Keratinocyte (primary cell): ENCODE results near the gene NTN1. TPM values are rescaled to one million over a fixed set of nuclear protein-coding genes. Genes with fewer than 3 reads are reported as not detected.

Source experiments
- DNase-seq: peaks from one replicate; pipeline ENCODE4 v3.0.0-alpha.2; 2011; ENCODE audit warnings: low read depth, missing footprints, low spot score
- FAIRE-seq: peaks from 2 replicates; lab custom pipeline; 2011; peaks lifted over from hg19 to GRCh38; lab: Jason Lieb, UNC
- H2AFZ ChIP-seq: 2 replicates; pipeline ENCODE4 v1.6.0; 2012; ENCODE audit warnings: low read length, control low read depth, inconsistent platforms; ENCODE audit not compliant: control insufficient read depth
- H3K27ac ChIP-seq: 2 replicates; pipeline ENCODE4 v1.5.1; 2011; ENCODE audit warnings: low read length; ENCODE audit not compliant: control insufficient read depth, insufficient read depth
- H3K27me3 ChIP-seq: 3 replicates; pipeline ENCODE4 v1.6.0; 2011; ENCODE audit warnings: low read length; ENCODE audit not compliant: control insufficient read depth, insufficient read depth; ENCODE audit errors: extremely low read depth
- H3K36me3 ChIP-seq, 2 experiments: 2 replicates in 1 of 2; 3 replicates in 1 of 2; pipeline ENCODE4 v1.5.1; 2011; ENCODE audit warnings: low read length in 2 of 2, mild to moderate bottlenecking in 1 of 2; ENCODE audit not compliant: control insufficient read depth in 2 of 2, insufficient read depth in 2 of 2; ENCODE audit errors: extremely low read depth in 1 of 2
- H3K4me1 ChIP-seq: 3 replicates; pipeline ENCODE4 v1.5.1; 2011; ENCODE audit warnings: low read length; ENCODE audit not compliant: control insufficient read depth, insufficient read depth; ENCODE audit errors: extremely low read depth
- H3K4me2 ChIP-seq: 3 replicates; pipeline ENCODE4 v1.6.0; 2011; ENCODE audit warnings: low read depth, low read length; ENCODE audit not compliant: control insufficient read depth, insufficient read depth; ENCODE audit errors: extremely low read depth
- H3K4me3 ChIP-seq, 3 experiments: fragments of 200-600 bp in 1 of 3; sonication (generic) in 1 of 3; 2 replicates in 2 of 3; 3 replicates in 1 of 3; pipeline ENCODE4 v1.5.1; 2011 to 2016; ENCODE audit warnings: low read length in 3 of 3, mild to moderate bottlenecking in 3 of 3, control low read depth in 2 of 3, inconsistent platforms in 1 of 3, low read depth in 1 of 3, mixed read lengths in 1 of 3, mixed run types in 1 of 3, moderate library complexity in 1 of 3; ENCODE audit not compliant: control insufficient read depth in 2 of 3, insufficient read depth in 2 of 3; ENCODE audit errors: extremely low read depth in 1 of 3
- H3K79me2 ChIP-seq: 2 replicates; pipeline ENCODE4 v1.6.0; 2012; ENCODE audit warnings: low read length; ENCODE audit not compliant: control insufficient read depth, insufficient read depth
- H3K9ac ChIP-seq: 3 replicates; pipeline ENCODE4 v1.6.0; 2011; ENCODE audit warnings: low read length; ENCODE audit not compliant: control insufficient read depth, insufficient read depth; ENCODE audit errors: extremely low read depth
- H3K9me1 ChIP-seq: 3 replicates; pipeline ENCODE4 v1.6.0; 2011; ENCODE audit warnings: low read length; ENCODE audit not compliant: control insufficient read depth, insufficient read depth; ENCODE audit errors: extremely low read depth
- H3K9me3 ChIP-seq: 2 replicates; pipeline ENCODE4 v1.5.1; 2012; ENCODE audit warnings: low read depth, low read length; ENCODE audit not compliant: control insufficient read depth
- H4K20me1 ChIP-seq: 3 replicates; pipeline ENCODE4 v1.6.0; 2011; ENCODE audit warnings: low read length; ENCODE audit not compliant: control insufficient read depth, insufficient read depth; ENCODE audit errors: extremely low read depth
- CTCF ChIP-seq, 3 experiments: IDR thresholded peaks in 1 of 3; conservative IDR thresholded peaks in 1 of 3; optimal IDR thresholded peaks in 1 of 3; 2 replicates in 2 of 3; 3 replicates in 1 of 3; pipeline versions ENCODE3 to v1.5.1; 2011; ENCODE audit warnings: low read length in 3 of 3, mild to moderate bottlenecking in 3 of 3, moderate library complexity in 2 of 3, control low read depth in 1 of 3, inconsistent platforms in 1 of 3; ENCODE audit not compliant: insufficient read depth in 2 of 3; ENCODE audit errors: extremely low read depth in 1 of 3
- EZH2 ChIP-seq: IDR thresholded peaks from one replicate; pipeline ENCODE4 v1.6.1; 2012; ENCODE audit warnings: inconsistent platforms, mild to moderate bottlenecking, low read length, moderate library complexity
- dilution Hi-C: fragments of 300-500 bp; cut with MboI; formaldehyde crosslinking; loops from one replicate; pipeline ENCODE4 v1.7.0; 2020; ENCODE audit warnings: low sequenced_read_pairs; ENCODE audit not compliant: extremely low pct_ligation_motif_present
- polyA plus RNA-seq, 5 experiments: library from polyadenylated mRNA; depleted of rRNA in 3 of 5; stranded (reverse) in 3 of 5; stranded (forward) in 1 of 5; unstranded in 1 of 5; fragments of >200 nt; gene quantifications; 1 replicate in 1 of 5; 2 replicates in 3 of 5; 3 replicates in 1 of 5; pipeline versions ENCODE4 v1.2.1 to v1.2.3, GENCODE V29; 2011 to 2012; ENCODE audit warnings: missing spikeins in 2 of 5, low read depth in 1 of 5, low replicate concordance in 1 of 5

The NTN1 gene
- polyA plus RNA-seq, 1 donor (not counting 4 experiments of a cell fraction or from before 2014, with no cell fraction given) = 0.10 TPM

GRCh38 chr17:9218064-9218635 is 196.8 kb downstream of the NTN1 start:
- Histone ChIP-seq H3K79me2 (no peaks in the 10 kb centered on the region), H2AFZ (no peak overlapping the region), H4K20me1 (no peaks in the 10 kb centered on the region), H3K27ac (no peak overlapping the region), H3K9me3 (peaks cover 2% of the 10 kb centered on the region), H3K4me3 (no peak overlapping the region), H3K4me2 (no peak overlapping the region), H3K9me1 (no peaks in the 10 kb centered on the region), H3K27me3 (no peaks in the 10 kb centered on the region), H3K36me3 (no peaks in the 10 kb centered on the region), H3K9ac (no peak overlapping the region), H3K4me1 (no peaks in the 10 kb centered on the region)
- TF ChIP-seq CTCF (optimal IDR thresholded peaks at IDR 0.05 in 1 of 3, IDR thresholded peaks at IDR 0.05 in 1 of 3, conservative IDR thresholded peaks at IDR 0.05 in 1 of 3; ENCODE audit: extremely low read depth in 1 of 3, insufficient read depth in 2 of 3, low read length in 3 of 3) (no peak), EZH2 (no peak)
- dilution Hi-C loops = no loop called here
- FAIRE-seq (no peak), DNase-seq (no peak)

DNA sequence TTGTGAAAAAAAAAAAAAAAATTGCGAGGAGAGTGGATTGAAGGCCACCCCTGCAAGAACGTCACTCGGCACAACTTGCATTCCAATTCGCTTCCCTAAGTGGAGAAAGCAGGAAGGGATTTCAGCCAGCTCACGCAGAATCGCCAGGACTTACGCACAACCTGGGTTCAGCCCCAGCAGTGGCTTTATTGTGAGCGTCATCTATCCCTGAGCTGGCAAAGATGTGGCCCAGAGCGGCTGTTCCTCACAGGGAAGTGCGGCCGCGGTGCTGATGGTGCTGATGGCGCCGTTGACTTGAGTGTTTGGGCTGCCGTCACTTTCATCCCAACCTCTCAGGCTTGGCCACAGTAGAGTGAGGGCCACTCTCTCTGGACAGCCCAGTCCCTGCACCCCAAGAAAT is 197.6 kb downstream of the NTN1 start:
- FAIRE-seq (no peak), DNase-seq (no peak)
- Histone ChIP-seq H3K9me3 (peaks cover 2% of the 10 kb centered on the region), H3K4me1 (no peaks in the 10 kb centered on the region), H4K20me1 (no peaks in the 10 kb centered on the region), H3K9ac (no peak overlapping the region), H3K36me3 (no peaks in the 10 kb centered on the region), H3K27me3 (no peaks in the 10 kb centered on the region), H2AFZ (no peak overlapping the region), H3K27ac (no peak overlapping the region), H3K4me3 (no peak overlapping the region), H3K79me2 (no peaks in the 10 kb centered on the region), H3K4me2 (no peak overlapping the region), H3K9me1 (no peaks in the 10 kb centered on the region)
- TF ChIP-seq CTCF (optimal IDR thresholded peaks at IDR 0.05 in 1 of 3, IDR thresholded peaks at IDR 0.05 in 1 of 3, conservative IDR thresholded peaks at IDR 0.05 in 1 of 3; ENCODE audit: extremely low read depth in 1 of 3, insufficient read depth in 2 of 3, low read length in 3 of 3) (no peak), EZH2 (no peak)
- dilution Hi-C loops = no loop called here
